MM.1S (cell line): ENCODE results near the gene C3orf70.

ENCODE experiments used
- DNase-seq: peaks from one replicate; pipeline ENCODE4 v3.0.0-alpha.2; 2015
- H2AFZ ChIP-seq: fragments of 300-600 bp; sonication (generic); 2 replicates; pipeline ENCODE4 v1.6.0; 2016; ENCODE audit warnings: antibody characterized with exemption, low read length
- H3F3A ChIP-seq: fragments of 300-600 bp; sonication (generic); 2 replicates; pipeline ENCODE4 v1.6.1; 2016; ENCODE audit warnings: mild to moderate bottlenecking, antibody characterized with exemption, low read length, moderate library complexity, mixed read lengths; ENCODE audit not compliant: insufficient read depth
- H3K27ac ChIP-seq: fragments of 300-600 bp; sonication (generic); 2 replicates; pipeline ENCODE4 v1.5.1; 2016; ENCODE audit warnings: mild to moderate bottlenecking, low read length
- H3K27me3 ChIP-seq: fragments of 300-600 bp; sonication (generic); replicated peaks from 2 replicates; pipeline ENCODE4 v1.6.0; 2016; ENCODE audit warnings: low read length; ENCODE audit not compliant: insufficient read depth
- H3K36me3 ChIP-seq: fragments of 300-600 bp; sonication (generic); replicated peaks from 2 replicates; pipeline ENCODE4 v1.6.1; 2016; ENCODE audit warnings: mild to moderate bottlenecking, low read length, mixed read lengths; ENCODE audit not compliant: insufficient read depth
- H3K4me1 ChIP-seq: fragments of 300-600 bp; sonication (generic); 2 replicates; pipeline ENCODE4 v1.6.1; 2016; ENCODE audit warnings: low read length, mixed read lengths
- H3K4me2 ChIP-seq: fragments of 300-600 bp; sonication (generic); 2 replicates; pipeline ENCODE4 v1.6.0; 2016; ENCODE audit warnings: low read depth, low read length
- H3K4me3 ChIP-seq: fragments of 300-600 bp; sonication (generic); 2 replicates; pipeline ENCODE4 v1.5.1; 2016; ENCODE audit warnings: low read length, mixed read lengths
- H3K79me2 ChIP-seq: fragments of 300-600 bp; sonication (generic); 2 replicates; pipeline ENCODE4 v1.6.1; 2016; ENCODE audit warnings: mixed run types, low read length, mixed read lengths
- H3K9ac ChIP-seq: fragments of 300-600 bp; sonication (generic); 2 replicates; pipeline ENCODE4 v1.6.1; 2016; ENCODE audit warnings: low read length, mixed read lengths
- H3K9me2 ChIP-seq: fragments of 300-600 bp; sonication (generic); replicated peaks from 2 replicates; pipeline ENCODE4 v1.6.1; 2016; ENCODE audit warnings: mild to moderate bottlenecking, low read length, mixed read lengths; ENCODE audit not compliant: insufficient read depth
- H3K9me3 ChIP-seq: fragments of 300-600 bp; sonication (generic); replicated peaks from 2 replicates; pipeline ENCODE4 v1.6.1; 2016; ENCODE audit warnings: mild to moderate bottlenecking, low read length, mixed read lengths; ENCODE audit not compliant: insufficient read depth
- H4K20me1 ChIP-seq: fragments of 300-600 bp; sonication (generic); 2 replicates; pipeline ENCODE4 v1.6.1; 2016; ENCODE audit warnings: mild to moderate bottlenecking, low read length, moderate library complexity, mixed read lengths; ENCODE audit not compliant: insufficient read depth
- EZH2 ChIP-seq: fragments of 300-600 bp; sonication (generic); optimal IDR thresholded peaks from 2 replicates; pipeline ENCODE3; 2017; ENCODE audit warnings: low read depth, mild to moderate bottlenecking, antibody characterized with exemption, low read length, mixed read lengths
- EZH2phosphoT487 ChIP-seq: fragments of 300-600 bp; sonication (generic); IDR thresholded peaks from 2 replicates; pipeline ENCODE4 v1.6.1; 2018; ENCODE audit warnings: antibody characterized with exemption, low read length
- TF ChIP-seq, protein P1 (sequence below): fragments of 300-600 bp; sonication (generic); IDR thresholded peaks from 2 replicates; pipeline ENCODE4 v1.5.1; 2016; ENCODE audit warnings: antibody characterized with exemption, low read length, mixed read lengths

Gene C3orf70

DNA sequence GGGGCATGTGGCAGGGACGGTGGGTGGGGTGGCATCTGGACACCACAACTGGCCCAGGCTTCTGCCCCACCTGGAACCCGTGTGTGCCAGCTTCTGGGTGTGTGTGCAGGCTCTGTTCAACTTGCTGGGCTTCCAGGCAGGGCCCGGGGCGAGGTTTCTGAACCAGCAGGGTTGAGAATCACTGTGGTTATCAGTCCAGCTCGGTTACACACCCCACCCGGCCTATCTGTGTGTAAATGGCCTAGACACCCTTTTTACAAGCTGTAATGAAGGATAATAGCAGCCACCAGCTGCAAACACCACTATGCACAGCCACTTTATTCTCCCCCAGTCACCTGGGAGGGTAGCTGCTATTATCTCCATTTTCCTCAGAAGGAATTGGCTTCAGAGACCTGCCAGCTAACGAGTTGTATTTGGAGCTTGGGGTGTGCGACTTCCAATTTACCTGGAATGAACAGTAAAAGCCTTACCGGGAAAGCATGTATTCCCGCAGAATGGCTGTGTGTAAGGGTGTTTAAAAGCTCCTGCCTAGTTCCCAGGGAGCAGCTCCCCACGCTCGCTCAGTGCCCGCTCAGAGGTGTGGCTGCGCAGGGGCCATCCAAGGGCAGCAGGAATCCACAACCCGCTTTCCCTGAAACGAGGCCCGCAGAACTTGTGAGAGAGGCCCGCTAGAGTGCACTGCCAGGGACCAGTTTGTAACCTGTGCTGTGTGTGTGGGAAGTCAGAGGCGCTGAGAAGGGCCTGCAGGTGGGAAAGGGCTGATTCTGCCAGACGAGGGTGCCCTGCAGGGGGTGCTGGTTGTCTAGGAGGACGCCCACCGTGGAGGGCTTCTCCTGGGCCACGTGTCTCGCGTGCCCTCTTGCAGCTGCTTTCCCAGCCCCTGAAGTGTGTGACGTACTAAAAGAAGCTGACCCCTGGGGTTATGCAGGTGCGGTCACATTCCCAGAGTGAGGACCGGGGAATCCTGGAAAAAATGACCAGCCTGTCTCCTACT lies 83.5 kb downstream of the C3orf70 start:
- Histone ChIP-seq H3K9me2 (no peaks in the 10 kb centered on the region), H3K27ac (no peak overlapping the region), H3K4me2 (no peak overlapping the region), H3K9me3 (no peaks in the 10 kb centered on the region), H3K79me2 (no peaks in the 10 kb centered on the region), H4K20me1 (no peaks in the 10 kb centered on the region), H3K27me3 (no peaks in the 10 kb centered on the region), H3K9ac (no peak overlapping the region), H3K4me1 (peaks cover 7% of the 10 kb centered on the region; the same call in 1 of the 2 replicates), H3K36me3 (no peaks in the 10 kb centered on the region), H2AFZ (no peak overlapping the region), H3K4me3 (no peak overlapping the region), H3F3A (no peaks in the 10 kb centered on the region)
- DNase-seq, result no peak
- TF ChIP-seq, protein P1, sequence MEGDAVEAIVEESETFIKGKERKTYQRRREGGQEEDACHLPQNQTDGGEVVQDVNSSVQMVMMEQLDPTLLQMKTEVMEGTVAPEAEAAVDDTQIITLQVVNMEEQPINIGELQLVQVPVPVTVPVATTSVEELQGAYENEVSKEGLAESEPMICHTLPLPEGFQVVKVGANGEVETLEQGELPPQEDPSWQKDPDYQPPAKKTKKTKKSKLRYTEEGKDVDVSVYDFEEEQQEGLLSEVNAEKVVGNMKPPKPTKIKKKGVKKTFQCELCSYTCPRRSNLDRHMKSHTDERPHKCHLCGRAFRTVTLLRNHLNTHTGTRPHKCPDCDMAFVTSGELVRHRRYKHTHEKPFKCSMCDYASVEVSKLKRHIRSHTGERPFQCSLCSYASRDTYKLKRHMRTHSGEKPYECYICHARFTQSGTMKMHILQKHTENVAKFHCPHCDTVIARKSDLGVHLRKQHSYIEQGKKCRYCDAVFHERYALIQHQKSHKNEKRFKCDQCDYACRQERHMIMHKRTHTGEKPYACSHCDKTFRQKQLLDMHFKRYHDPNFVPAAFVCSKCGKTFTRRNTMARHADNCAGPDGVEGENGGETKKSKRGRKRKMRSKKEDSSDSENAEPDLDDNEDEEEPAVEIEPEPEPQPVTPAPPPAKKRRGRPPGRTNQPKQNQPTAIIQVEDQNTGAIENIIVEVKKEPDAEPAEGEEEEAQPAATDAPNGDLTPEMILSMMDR, result no peak
- TF ChIP-seq EZH2, result no peak
- TF ChIP-seq EZH2phosphoT487, result no peak

GRCh38 chr3:185067173-185067572 lies 85.7 kb downstream of the C3orf70 start:
- DNase-seq, result no peak
- no peaks in the 10 kb centered on the region for H3K36me3 ChIP-seq
- H2AFZ ChIP-seq, result no peak overlapping the region
- H3K4me2 ChIP-seq, result no peak overlapping the region
- H3K79me2 ChIP-seq, result no peaks in the 10 kb centered on the region
- no peaks in the 10 kb centered on the region for H3K9me2 ChIP-seq
- H3K9me3 ChIP-seq, result no peaks in the 10 kb centered on the region
- TF ChIP-seq, protein P1, result no peak
- TF ChIP-seq EZH2phosphoT487, result no peak
- no peak for TF ChIP-seq EZH2
- peaks cover 10% of the 10 kb centered on the region for H3F3A ChIP-seq
- no peak overlapping the region for H3K27ac ChIP-seq
- no peaks in the 10 kb centered on the region for H3K27me3 ChIP-seq
- H4K20me1 ChIP-seq, result no peaks in the 10 kb centered on the region
- no peak overlapping the region for H3K9ac ChIP-seq
- H3K4me3 ChIP-seq, result no peak overlapping the region
- H3K4me1 ChIP-seq, result peaks cover 20% of the 10 kb centered on the region

GRCh38 chr3:185066251-185066650 lies 86.6 kb downstream of the C3orf70 start:
- no peaks in the 10 kb centered on the region for H3K27me3 ChIP-seq
- no peaks in the 10 kb centered on the region for H3K36me3 ChIP-seq
- H3K4me3 ChIP-seq, result no peak overlapping the region
- TF ChIP-seq, protein P1, result no peak
- no peak for TF ChIP-seq EZH2
- TF ChIP-seq EZH2phosphoT487, result no peak
- no peaks in the 10 kb centered on the region for H3K9me3 ChIP-seq
- H3K27ac ChIP-seq, result no peak overlapping the region
- no peak for DNase-seq
- H3K9me2 ChIP-seq, result no peaks in the 10 kb centered on the region
- no peak overlapping the region for H2AFZ ChIP-seq
- peaks cover 21% of the 10 kb centered on the region for H3K4me1 ChIP-seq
- no peak overlapping the region for H3K4me2 ChIP-seq
- no peaks in the 10 kb centered on the region for H4K20me1 ChIP-seq
- peaks cover 10% of the 10 kb centered on the region for H3F3A ChIP-seq
- H3K9ac ChIP-seq, result no peak overlapping the region
- H3K79me2 ChIP-seq, result no peaks in the 10 kb centered on the region
